HG03159 (cell line): ENCODE measurements around the gene SUPT7L.

ENCODE experiments used
- ATAC-seq: cut with Tn5 transposase; IDR thresholded peaks from one replicate; pipeline ENCODE4 v1.9.1; 2021; ENCODE audit warnings: mild to moderate bottlenecking, moderate library complexity; ENCODE audit not compliant: unreplicated experiment

Gene SUPT7L

GRCh38 chr2:27663285-27664153, at the start of gene SUPT7L, which contains the start of gene SLC4A1AP:
SUPT7L (minus strand) TSS chr2:27663614; CDS start chr2:27662192, 1,422 bp downstream.
SLC4A1AP (plus strand) TSS chr2:27663889; CDS start chr2:27663915, 26 bp downstream.
- ATAC-seq, result peak; percentile 81

GRCh38 chr2:27713201-27713600, 49.8 kb upstream of the SUPT7L start:
- ATAC-seq, result no peak

GRCh38 chr2:27712522-27712921, 49.1 kb upstream of the SUPT7L start:
- no peak for ATAC-seq

GRCh38 chr2:27711804-27712203, 48.4 kb upstream of the SUPT7L start:
- no peak for ATAC-seq

- no peak for ATAC-seq
These were observed 47.4 kb upstream of the SUPT7L start for GRCh38 chr2:27710640-27711430.

GRCh38 chr2:27709960-27710575, 46.7 kb upstream of the SUPT7L start:
- no peak for ATAC-seq

- ATAC-seq, result no peak
These were observed 45.9 kb upstream of the SUPT7L start for GRCh38 chr2:27709326-27709725.

GRCh38 chr2:27708666-27709065, 45.3 kb upstream of the SUPT7L start:
- no peak for ATAC-seq

GRCh38 chr2:27708257-27708654, 44.8 kb upstream of the SUPT7L start:
- no peak for ATAC-seq

- ATAC-seq, result no peak
These were observed 44.2 kb upstream of the SUPT7L start for GRCh38 chr2:27707462-27708256.

GRCh38 chr2:27705851-27706622, 42.6 kb upstream of the SUPT7L start:
- no peak for ATAC-seq

GRCh38 chr2:27704342-27704876, 41.0 kb upstream of the SUPT7L start:
- no peak for ATAC-seq

GRCh38 chr2:27703638-27704341, 40.4 kb upstream of the SUPT7L start:
- ATAC-seq, result no peak

- no peak for ATAC-seq
These were observed 38.9 kb upstream of the SUPT7L start for GRCh38 chr2:27702302-27702701.

- ATAC-seq, result no peak
These were observed 38.3 kb upstream of the SUPT7L start for GRCh38 chr2:27701676-27702075.

- no peak for ATAC-seq
These were observed 34.2 kb upstream of the SUPT7L start for GRCh38 chr2:27697660-27698059.

GRCh38 chr2:27690052-27690451, 26.6 kb upstream of the SUPT7L start:
- ATAC-seq, result no peak

- no peak for ATAC-seq
These were observed 26.0 kb upstream of the SUPT7L start for GRCh38 chr2:27689424-27689823.

- ATAC-seq, result no peak
These were observed 23.8 kb upstream of the SUPT7L start for GRCh38 chr2:27687232-27687631.
